ENCODE measurements around the gene XIRP2.

The XIRP2 gene

GRCh38 chr2:167132066-167132465 lies 243.8 kb downstream of the XIRP2 start:
- TF ChIP-seq CTCF (IDR thresholded peaks at IDR 0.05), result no peak

- no peak for TF ChIP-seq CTCF (IDR thresholded peaks at IDR 0.05)
Observed at GRCh38 chr2:167132906-167133555, 244.8 kb downstream of the XIRP2 start.

- no peak for TF ChIP-seq CTCF (IDR thresholded peaks at IDR 0.05)
Observed at GRCh38 chr2:167133614-167134013, 245.3 kb downstream of the XIRP2 start.

GRCh38 chr2:167134381-167135072 lies 246.2 kb downstream of the XIRP2 start:
- TF ChIP-seq CTCF (IDR thresholded peaks at IDR 0.05), result no peak

- TF ChIP-seq CTCF (IDR thresholded peaks at IDR 0.05), result no peak
Observed at GRCh38 chr2:167135706-167136105, 247.4 kb downstream of the XIRP2 start.

GRCh38 chr2:167136879-167137596 lies 248.8 kb downstream of the XIRP2 start:
- no peak for TF ChIP-seq CTCF (IDR thresholded peaks at IDR 0.05)

- no peak for TF ChIP-seq CTCF (IDR thresholded peaks at IDR 0.05)
Observed at GRCh38 chr2:167140330-167140729, 252.1 kb downstream of the XIRP2 start.
